Loucy (cell line): ENCODE data around the gene SAMD4A.

Experiments
- H2AFZ ChIP-seq: fragments of 200-600 bp; sonication (generic); 2 replicates; pipeline ENCODE4 v1.6.0; 2016; ENCODE audit warnings: antibody characterized with exemption, mild to moderate bottlenecking, low read length, moderate library complexity
- H3F3A ChIP-seq: fragments of 200-600 bp; 2 replicates; pipeline ENCODE4 v1.6.0; 2016; ENCODE audit warnings: antibody characterized with exemption, low read depth, mild to moderate bottlenecking
- H3K27me3 ChIP-seq: fragments of 200-600 bp; sonication (generic); 2 replicates; pipeline ENCODE4 v1.6.1; 2014; ENCODE audit warnings: low read length, mild to moderate bottlenecking; ENCODE audit not compliant: insufficient read depth, poor library complexity, severe bottlenecking
- H3K36me3 ChIP-seq: fragments of 200-600 bp; sonication (generic); 2 replicates; pipeline ENCODE4 v1.6.1; 2016; ENCODE audit warnings: low read length; ENCODE audit not compliant: insufficient read depth
- H3K4me1 ChIP-seq: fragments of 200-600 bp; sonication (generic); 2 replicates; pipeline ENCODE4 v1.5.1; 2014; ENCODE audit warnings: low read length, mild to moderate bottlenecking; ENCODE audit not compliant: insufficient read depth, poor library complexity, severe bottlenecking
- H3K4me2 ChIP-seq: fragments of 200-600 bp; sonication (generic); 2 replicates; pipeline ENCODE4 v1.6.0; 2014; ENCODE audit warnings: antibody characterized with exemption, low read length, low read depth, mild to moderate bottlenecking; ENCODE audit not compliant: poor library complexity, severe bottlenecking
- H3K4me3 ChIP-seq: fragments of 200-600 bp; sonication (generic); 2 replicates; pipeline ENCODE4 v1.5.1; 2014; ENCODE audit warnings: low read length, mild to moderate bottlenecking, mixed read lengths; ENCODE audit not compliant: poor library complexity, severe bottlenecking
- H3K79me2 ChIP-seq: fragments of 200-600 bp; sonication (generic); 2 replicates; pipeline ENCODE4 v1.6.1; 2014; ENCODE audit warnings: low read length; ENCODE audit not compliant: insufficient read depth
- H3K9ac ChIP-seq: fragments of 200-600 bp; sonication (generic); 2 replicates; pipeline ENCODE4 v1.6.0; 2014; ENCODE audit warnings: mild to moderate bottlenecking, low read depth, low read length, moderate library complexity; ENCODE audit not compliant: poor library complexity, severe bottlenecking
- H3K9me2 ChIP-seq: fragments of 200-600 bp; sonication (generic); replicated peaks from 2 replicates; pipeline ENCODE4 v1.6.1; 2016; ENCODE audit warnings: low read depth, low read length, mixed read lengths
- H3K9me3 ChIP-seq: fragments of 200-600 bp; sonication (generic); 2 replicates; pipeline ENCODE4 v1.6.1; 2014; ENCODE audit warnings: mild to moderate bottlenecking, antibody characterized with exemption, low read length, low read depth; ENCODE audit not compliant: insufficient read depth
- H4K20me1 ChIP-seq: fragments of 200-600 bp; sonication (generic); 2 replicates; pipeline ENCODE4 v1.6.0; 2014; ENCODE audit warnings: antibody characterized with exemption, low read length, mild to moderate bottlenecking; ENCODE audit not compliant: insufficient read depth, poor library complexity, severe bottlenecking
- EZH2phosphoT487 ChIP-seq: fragments of 200-600 bp; IDR thresholded peaks from 2 replicates; pipeline ENCODE4 v1.6.1; 2018; ENCODE audit warnings: antibody characterized with exemption, mild to moderate bottlenecking, moderate library complexity, borderline replicate concordance
- TF ChIP-seq, protein P1 (sequence below): fragments of 200-600 bp; sonication (generic); conservative IDR thresholded peaks from 2 replicates; pipeline ENCODE4 v1.5.1; 2014; ENCODE audit warnings: mild to moderate bottlenecking, antibody characterized with exemption, low read length

SAMD4A gene

DNA sequence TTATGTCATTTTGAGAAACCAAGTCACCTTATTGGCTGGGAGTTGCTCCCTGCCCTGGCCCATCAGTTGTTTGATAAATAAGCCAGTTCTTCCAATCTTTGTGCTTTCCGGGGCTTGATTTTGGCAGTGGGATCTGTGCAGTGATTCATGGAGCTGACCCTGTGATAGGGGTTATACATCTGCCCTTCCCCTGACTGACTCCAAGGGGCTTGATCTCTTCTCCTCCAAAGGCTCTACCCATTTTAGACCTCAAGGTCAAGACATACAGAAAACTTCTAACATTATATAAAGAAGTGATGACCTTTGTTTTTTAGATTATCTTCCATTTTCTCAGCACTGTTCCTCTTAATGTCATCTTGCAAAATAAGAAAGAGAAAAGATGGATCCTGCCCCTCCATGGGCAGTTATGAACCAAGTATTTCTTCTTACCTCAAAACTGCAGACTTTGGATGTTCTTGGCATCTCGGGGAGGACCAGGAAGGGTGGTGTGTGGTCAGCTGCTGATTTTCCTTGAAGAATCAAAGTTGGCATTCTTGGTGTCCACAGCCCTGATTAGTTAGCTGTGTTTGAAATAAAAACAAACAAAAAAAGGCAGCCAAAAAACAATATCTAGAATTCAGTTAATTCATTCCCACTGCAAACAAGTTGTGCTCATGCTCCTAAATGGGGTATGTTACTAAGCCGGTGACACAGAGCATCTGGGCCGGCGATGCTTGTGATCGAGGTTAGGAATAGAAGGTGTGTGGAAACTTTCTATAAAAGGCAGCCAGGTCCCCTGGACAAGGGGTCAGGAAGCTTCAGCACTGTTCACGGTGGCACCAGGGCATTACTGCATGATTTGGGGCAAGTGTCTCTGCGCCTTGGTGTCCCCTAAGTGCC is 120.2 kb downstream of the SAMD4A start:
- H3K4me2 ChIP-seq: no peak overlapping the region
- TF ChIP-seq, protein P1, sequence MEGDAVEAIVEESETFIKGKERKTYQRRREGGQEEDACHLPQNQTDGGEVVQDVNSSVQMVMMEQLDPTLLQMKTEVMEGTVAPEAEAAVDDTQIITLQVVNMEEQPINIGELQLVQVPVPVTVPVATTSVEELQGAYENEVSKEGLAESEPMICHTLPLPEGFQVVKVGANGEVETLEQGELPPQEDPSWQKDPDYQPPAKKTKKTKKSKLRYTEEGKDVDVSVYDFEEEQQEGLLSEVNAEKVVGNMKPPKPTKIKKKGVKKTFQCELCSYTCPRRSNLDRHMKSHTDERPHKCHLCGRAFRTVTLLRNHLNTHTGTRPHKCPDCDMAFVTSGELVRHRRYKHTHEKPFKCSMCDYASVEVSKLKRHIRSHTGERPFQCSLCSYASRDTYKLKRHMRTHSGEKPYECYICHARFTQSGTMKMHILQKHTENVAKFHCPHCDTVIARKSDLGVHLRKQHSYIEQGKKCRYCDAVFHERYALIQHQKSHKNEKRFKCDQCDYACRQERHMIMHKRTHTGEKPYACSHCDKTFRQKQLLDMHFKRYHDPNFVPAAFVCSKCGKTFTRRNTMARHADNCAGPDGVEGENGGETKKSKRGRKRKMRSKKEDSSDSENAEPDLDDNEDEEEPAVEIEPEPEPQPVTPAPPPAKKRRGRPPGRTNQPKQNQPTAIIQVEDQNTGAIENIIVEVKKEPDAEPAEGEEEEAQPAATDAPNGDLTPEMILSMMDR: no peak
- TF ChIP-seq EZH2phosphoT487: no peak
- H3K4me1 ChIP-seq: no peaks in the 10 kb centered on the region
- no peaks in the 10 kb centered on the region for H4K20me1 ChIP-seq
- H2AFZ ChIP-seq: no peak overlapping the region
- no peak overlapping the region for H3K9ac ChIP-seq
- no peaks in the 10 kb centered on the region for H3F3A ChIP-seq
- no peaks in the 10 kb centered on the region for H3K9me3 ChIP-seq
- no peak overlapping the region for H3K4me3 ChIP-seq
- no peaks in the 10 kb centered on the region for H3K79me2 ChIP-seq
- H3K36me3 ChIP-seq: no peaks in the 10 kb centered on the region
- no peaks in the 10 kb centered on the region for H3K27me3 ChIP-seq
- H3K9me2 ChIP-seq: no peaks in the 10 kb centered on the region

DNA sequence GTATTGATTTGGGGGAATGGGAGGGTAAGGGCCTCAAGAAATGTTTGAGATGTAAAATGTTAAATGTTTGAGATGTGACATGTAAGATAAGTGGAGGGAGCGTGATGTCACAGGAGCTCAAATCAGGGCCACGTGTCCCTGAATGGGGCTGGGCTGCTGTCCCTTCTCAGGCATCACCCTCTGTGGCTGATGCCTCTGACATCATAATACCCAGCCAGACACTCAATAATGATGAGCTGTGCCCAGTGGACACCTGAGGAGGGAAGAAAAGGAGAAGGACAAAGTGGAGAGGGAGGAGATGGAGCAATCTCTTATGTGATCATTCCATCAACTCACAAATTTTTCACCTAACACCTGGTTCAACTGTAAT is 120.8 kb downstream of the SAMD4A start:
- no peak overlapping the region for H3K4me3 ChIP-seq
- H3K9ac ChIP-seq: no peak overlapping the region
- H3K27me3 ChIP-seq: no peaks in the 10 kb centered on the region
- no peaks in the 10 kb centered on the region for H3F3A ChIP-seq
- H3K79me2 ChIP-seq: no peaks in the 10 kb centered on the region
- H3K36me3 ChIP-seq: no peaks in the 10 kb centered on the region
- TF ChIP-seq, protein P1: no peak
- no peak for TF ChIP-seq EZH2phosphoT487
- H2AFZ ChIP-seq: no peak overlapping the region
- H3K4me1 ChIP-seq: no peaks in the 10 kb centered on the region
- H3K9me3 ChIP-seq: no peaks in the 10 kb centered on the region
- H3K9me2 ChIP-seq: no peaks in the 10 kb centered on the region
- no peaks in the 10 kb centered on the region for H4K20me1 ChIP-seq
- H3K4me2 ChIP-seq: no peak overlapping the region

DNA sequence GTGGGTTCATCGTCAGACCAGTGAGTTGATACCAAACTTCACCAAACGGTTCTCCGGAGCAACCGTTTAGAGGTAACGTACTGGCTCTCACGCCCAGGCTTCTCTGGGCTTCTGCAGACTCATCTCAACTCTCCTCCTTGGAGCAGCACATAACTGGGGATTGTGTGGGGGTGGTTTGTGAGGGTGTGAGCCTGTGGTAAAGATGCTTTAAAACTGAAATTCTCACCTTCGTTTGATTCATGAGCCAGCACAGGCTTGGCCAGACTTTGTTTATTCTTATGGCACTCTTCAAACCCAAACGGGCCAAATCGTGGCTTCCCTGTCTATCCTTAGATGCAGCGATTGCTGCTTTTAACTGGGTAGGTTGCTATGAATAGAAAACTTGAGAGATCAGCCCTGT is 121.3 kb downstream of the SAMD4A start:
- no peak overlapping the region for H2AFZ ChIP-seq
- TF ChIP-seq, protein P1: no peak
- no peak for TF ChIP-seq EZH2phosphoT487
- no peak overlapping the region for H3K9ac ChIP-seq
- H3K4me3 ChIP-seq: no peak overlapping the region
- no peaks in the 10 kb centered on the region for H3K9me2 ChIP-seq
- H3K36me3 ChIP-seq: no peaks in the 10 kb centered on the region
- H3K4me1 ChIP-seq: no peaks in the 10 kb centered on the region
- H3K4me2 ChIP-seq: no peak overlapping the region
- H4K20me1 ChIP-seq: no peaks in the 10 kb centered on the region
- H3K27me3 ChIP-seq: no peaks in the 10 kb centered on the region
- no peaks in the 10 kb centered on the region for H3K9me3 ChIP-seq
- H3K79me2 ChIP-seq: no peaks in the 10 kb centered on the region
- H3F3A ChIP-seq: no peaks in the 10 kb centered on the region
